Stimulated activated naive CD8-positive, alpha-beta T cell treated with anti-CD3 and anti-CD28 coated beads, Interleukin-15, Interleukin-2, amounts not matched to agents 100 ng/mL and 50 ng/mL, for 24 hours (primary cell): Measurements from ENCODE around the gene XXYLT1.

ENCODE experiments used
- H3K27ac Mint-ChIP-seq: one replicate; pipeline ENCODE4 v1.8.0; 2021; ENCODE audit warnings: mild to moderate bottlenecking, mixed read lengths
- H3K27me3 Mint-ChIP-seq: one replicate; pipeline ENCODE4 v1.8.0; 2021; ENCODE audit warnings: mixed read lengths
- H3K36me3 Mint-ChIP-seq: one replicate; pipeline ENCODE4 v1.8.0; 2021; ENCODE audit warnings: low read depth, mixed read lengths
- H3K4me1 Mint-ChIP-seq: one replicate; pipeline ENCODE4 v1.8.0; 2021; ENCODE audit warnings: low read depth, mixed read lengths
- H3K4me3 Mint-ChIP-seq: one replicate; pipeline ENCODE4 v1.8.0; 2021; ENCODE audit warnings: mild to moderate bottlenecking, mixed read lengths
- H3K9me3 Mint-ChIP-seq: one replicate; pipeline ENCODE4 v1.8.0; 2021; ENCODE audit warnings: mixed read lengths

The XXYLT1 gene

GRCh38 chr3:195160257-195160898 is 110.6 kb downstream of the XXYLT1 start:
- H3K4me3 Mint-ChIP-seq, result no peak overlapping the region
- peaks cover 55% of the 10 kb centered on the region for H3K4me1 Mint-ChIP-seq
- no peak overlapping the region for H3K27ac Mint-ChIP-seq
- no peaks in the 10 kb centered on the region for H3K27me3 Mint-ChIP-seq
- H3K36me3 Mint-ChIP-seq, result peaks cover 8% of the 10 kb centered on the region
- H3K9me3 Mint-ChIP-seq, result no peaks in the 10 kb centered on the region

- Mint-ChIP-seq H3K27ac (no peak overlapping the region), H3K36me3 (peaks cover 8% of the 10 kb centered on the region), H3K4me1 (peaks cover 56% of the 10 kb centered on the region), H3K4me3 (no peak overlapping the region), H3K9me3 (no peaks in the 10 kb centered on the region), H3K27me3 (no peaks in the 10 kb centered on the region)
Measured at GRCh38 chr3:195159814-195160165, 111.2 kb downstream of the XXYLT1 start.

GRCh38 chr3:195159117-195159813 is 111.7 kb downstream of the XXYLT1 start:
- H3K4me1 Mint-ChIP-seq, result peaks cover 56% of the 10 kb centered on the region
- H3K27ac Mint-ChIP-seq, result no peak overlapping the region

GRCh38 chr3:195156286-195156890 is 114.6 kb downstream of the XXYLT1 start:
- Mint-ChIP-seq H3K9me3 (no peaks in the 10 kb centered on the region), H3K4me1 (peaks cover 58% of the 10 kb centered on the region), H3K27ac (no peak overlapping the region), H3K36me3 (peaks cover 8% of the 10 kb centered on the region), H3K27me3 (no peaks in the 10 kb centered on the region), H3K4me3 (no peak overlapping the region)

More at GRCh38 chr3:195159117-195159813, 111.7 kb downstream of the XXYLT1 start:
- no peaks in the 10 kb centered on the region for H3K27me3 Mint-ChIP-seq
- peaks cover 8% of the 10 kb centered on the region for H3K36me3 Mint-ChIP-seq
- H3K4me3 Mint-ChIP-seq, result no peak overlapping the region
- H3K9me3 Mint-ChIP-seq, result no peaks in the 10 kb centered on the region

- Mint-ChIP-seq H3K4me1 (peaks cover 63% of the 10 kb centered on the region), H3K4me3 (no peak overlapping the region), H3K27ac (no peak overlapping the region), H3K9me3 (no peaks in the 10 kb centered on the region), H3K27me3 (no peaks in the 10 kb centered on the region), H3K36me3 (peaks cover 8% of the 10 kb centered on the region)
Measured at GRCh38 chr3:195155570-195156241, 115.3 kb downstream of the XXYLT1 start.

- no peaks in the 10 kb centered on the region for H3K9me3 Mint-ChIP-seq
- peak overlapping the region; percentile 65 for H3K27ac Mint-ChIP-seq
- H3K4me3 Mint-ChIP-seq, result peak overlapping the region; percentile 15
- no peaks in the 10 kb centered on the region for H3K27me3 Mint-ChIP-seq
- H3K4me1 Mint-ChIP-seq, result peaks cover 69% of the 10 kb centered on the region
- H3K36me3 Mint-ChIP-seq, result peaks cover 8% of the 10 kb centered on the region
Measured at GRCh38 chr3:195154793-195155535, 116.0 kb downstream of the XXYLT1 start.

- Mint-ChIP-seq H3K27me3 (no peaks in the 10 kb centered on the region), H3K9me3 (no peaks in the 10 kb centered on the region), H3K27ac (peak overlapping the region; percentile 65), H3K4me1 (peaks cover 73% of the 10 kb centered on the region), H3K36me3 (peaks cover 8% of the 10 kb centered on the region), H3K4me3 (no peak overlapping the region)
Measured at GRCh38 chr3:195154111-195154791, 116.7 kb downstream of the XXYLT1 start.

GRCh38 chr3:195153653-195154052 is 117.3 kb downstream of the XXYLT1 start:
- Mint-ChIP-seq H3K4me1 (peaks cover 79% of the 10 kb centered on the region), H3K36me3 (peaks cover 8% of the 10 kb centered on the region), H3K27me3 (no peaks in the 10 kb centered on the region), H3K27ac (no peak overlapping the region), H3K9me3 (no peaks in the 10 kb centered on the region), H3K4me3 (no peak overlapping the region)

- no peaks in the 10 kb centered on the region for H3K27me3 Mint-ChIP-seq
- no peaks in the 10 kb centered on the region for H3K9me3 Mint-ChIP-seq
- H3K36me3 Mint-ChIP-seq, result peaks cover 8% of the 10 kb centered on the region
- H3K4me3 Mint-ChIP-seq, result no peak overlapping the region
- H3K27ac Mint-ChIP-seq, result no peak overlapping the region
- H3K4me1 Mint-ChIP-seq, result peaks cover 84% of the 10 kb centered on the region
Measured at GRCh38 chr3:195153130-195153529, 117.8 kb downstream of the XXYLT1 start.

GRCh38 chr3:195151866-195152541 is 119.0 kb downstream of the XXYLT1 start:
- Mint-ChIP-seq H3K36me3 (peaks cover 8% of the 10 kb centered on the region), H3K4me3 (no peak overlapping the region), H3K27me3 (no peaks in the 10 kb centered on the region), H3K4me1 (peaks cover 88% of the 10 kb centered on the region), H3K27ac (no peak overlapping the region), H3K9me3 (no peaks in the 10 kb centered on the region)

- Mint-ChIP-seq H3K9me3 (no peaks in the 10 kb centered on the region), H3K36me3 (peaks cover 4% of the 10 kb centered on the region), H3K27me3 (no peaks in the 10 kb centered on the region), H3K4me1 (peaks cover 89% of the 10 kb centered on the region), H3K27ac (peak overlapping the region; percentile 91), H3K4me3 (no peak overlapping the region)
Measured at GRCh38 chr3:195151402-195151801, 119.6 kb downstream of the XXYLT1 start.

- H3K4me3 Mint-ChIP-seq, result peak overlapping the region; percentile 74
- H3K36me3 Mint-ChIP-seq, result no peaks in the 10 kb centered on the region
- peak overlapping the region; percentile 91 for H3K27ac Mint-ChIP-seq
- H3K4me1 Mint-ChIP-seq, result peaks cover 84% of the 10 kb centered on the region
- no peaks in the 10 kb centered on the region for H3K27me3 Mint-ChIP-seq
- no peaks in the 10 kb centered on the region for H3K9me3 Mint-ChIP-seq
Measured at GRCh38 chr3:195150181-195151118, 120.5 kb downstream of the XXYLT1 start.
